ENCODE measurements around the gene CCDC85C. TPM values are rescaled to one million over a fixed set of nuclear protein-coding genes. Genes with fewer than 3 reads are reported as not detected.

The CCDC85C gene
- total and polyA plus RNA-seq, 2 donors = 4.6 to 7.9 TPM

DNA sequence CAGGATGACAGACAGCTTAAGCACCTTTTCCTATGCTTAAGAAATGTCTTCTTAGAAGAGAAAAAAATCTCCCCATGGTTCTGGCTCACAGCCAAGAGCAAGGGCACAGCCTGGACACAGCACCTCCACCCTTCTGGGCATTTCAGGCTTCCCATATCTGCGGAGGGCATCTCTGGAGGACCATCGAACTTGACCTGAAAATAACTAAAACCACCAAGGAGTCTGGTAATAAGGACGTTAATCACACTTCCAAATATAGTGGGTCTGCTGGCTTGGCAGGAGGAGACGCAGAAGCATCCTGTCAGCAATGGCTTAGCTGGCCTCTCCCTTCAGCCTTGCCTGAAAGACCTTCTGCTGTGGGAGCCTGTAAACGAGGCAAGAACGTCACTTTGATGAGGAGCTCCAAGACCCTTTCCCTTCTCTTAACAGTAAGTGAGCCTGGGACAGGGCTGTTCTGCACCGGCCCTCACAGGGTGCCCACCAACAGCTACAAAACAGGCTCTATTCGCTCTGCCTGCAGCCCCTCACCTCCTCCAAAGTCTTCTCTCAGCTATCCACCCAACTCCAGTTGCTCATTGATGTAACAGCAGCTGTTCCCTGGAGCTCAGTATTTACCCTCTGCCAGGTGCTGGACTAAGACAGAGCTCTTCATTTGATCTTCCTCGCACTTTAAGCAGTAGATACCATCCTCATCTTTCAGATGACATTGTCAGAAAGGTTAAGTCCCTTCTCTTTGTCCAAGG is 136.5 kb downstream of the CCDC85C start:
- Histone ChIP-seq H3K27ac (ENCODE audit: low read depth in 1 of 2, low read length in 1 of 2) (no peak overlapping the region), H3K4me3 (ENCODE audit: low read length in 2 of 2) (no peak overlapping the region), H3K9me3 (ENCODE audit: control insufficient read depth in 2 of 2, insufficient read depth in 1 of 2, low read length in 1 of 2) (no peaks in the 10 kb centered on the region), H3K36me3 (ENCODE audit: control insufficient read depth in 2 of 2, insufficient read depth in 2 of 2, low read length in 1 of 2) (peaks cover 16 to 25% of the 10 kb centered on the region in 2 donors), H3K27me3 (ENCODE audit: control insufficient read depth in 2 of 2, insufficient read depth in 1 of 2, low read length in 1 of 2) (no peaks in the 10 kb centered on the region), H3K4me1 (ENCODE audit: control insufficient read depth in 2 of 2, insufficient read depth in 2 of 2, low read length in 2 of 2) (peaks cover 0 to 4% of the 10 kb centered on the region in 2 donors)
- DNase-seq (ENCODE audit: low read depth in 6 of 9, low spot score in 9 of 9) = no peak
- WGBS = 92% methylated on average over 9 of the region's 9 CpGs

DNA sequence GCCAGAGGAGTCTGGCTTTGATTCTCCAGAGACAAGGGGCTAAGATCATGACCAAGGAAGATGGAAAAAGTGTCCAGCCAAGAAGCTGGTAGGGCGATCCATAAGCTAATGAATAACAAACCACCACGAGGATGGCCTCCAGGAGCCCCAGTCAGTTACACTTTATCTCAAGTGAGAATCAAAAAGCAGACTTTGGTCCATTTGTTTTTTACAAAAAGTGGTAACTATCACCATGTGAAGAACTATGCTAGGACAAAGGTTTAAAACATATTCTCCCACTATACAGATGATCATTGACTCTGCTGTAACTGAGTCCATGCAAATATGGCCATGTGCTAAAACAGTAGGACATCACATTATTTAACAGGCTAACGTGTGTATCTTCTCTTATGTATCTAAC is 137.2 kb downstream of the CCDC85C start:
- no peak overlapping the region for H3K4me3 ChIP-seq (ENCODE audit: low read length in 2 of 2)
- peaks cover 21 to 30% of the 10 kb centered on the region in 2 donors for H3K36me3 ChIP-seq (ENCODE audit: control insufficient read depth in 2 of 2, insufficient read depth in 2 of 2, low read length in 1 of 2)
- peaks cover 0 to 4% of the 10 kb centered on the region in 2 donors for H3K4me1 ChIP-seq (ENCODE audit: control insufficient read depth in 2 of 2, insufficient read depth in 2 of 2, low read length in 2 of 2)
- WGBS = 96% methylated on average over 3 of the region's 3 CpGs
- no peaks in the 10 kb centered on the region for H3K27me3 ChIP-seq (ENCODE audit: control insufficient read depth in 2 of 2, insufficient read depth in 1 of 2, low read length in 1 of 2)
- H3K27ac ChIP-seq (ENCODE audit: low read depth in 1 of 2, low read length in 1 of 2) = no peak overlapping the region
- H3K9me3 ChIP-seq (ENCODE audit: control insufficient read depth in 2 of 2, insufficient read depth in 1 of 2, low read length in 1 of 2) = no peaks in the 10 kb centered on the region
- no peak for DNase-seq (ENCODE audit: low read depth in 6 of 9, low spot score in 9 of 9)

DNA sequence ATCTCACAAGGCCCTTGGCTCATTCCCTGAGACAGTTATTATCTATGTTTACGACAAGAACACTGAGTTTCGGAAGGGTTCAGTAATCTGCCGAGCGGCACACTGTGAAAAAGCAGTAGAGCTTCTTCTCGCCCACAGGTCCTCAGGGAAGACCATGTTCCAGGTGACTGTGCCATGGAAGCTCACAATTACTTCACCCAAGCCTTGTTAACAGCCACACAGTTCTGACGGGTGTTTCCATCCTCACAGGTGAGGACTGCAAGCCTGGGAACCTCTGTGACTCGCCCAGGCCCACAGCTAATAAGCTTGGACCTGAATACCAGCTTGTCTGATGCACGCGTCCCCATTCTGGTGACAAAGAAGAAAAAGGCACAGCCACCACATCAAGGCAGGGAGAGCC is 138.7 kb downstream of the CCDC85C start:
- H3K4me1 ChIP-seq (ENCODE audit: control insufficient read depth in 2 of 2, insufficient read depth in 2 of 2, low read length in 2 of 2) = peaks cover 0 to 4% of the 10 kb centered on the region in 2 donors
- no peak overlapping the region for H3K27ac ChIP-seq (ENCODE audit: low read depth in 1 of 2, low read length in 1 of 2)
- 98% methylated on average over 9 of the region's 9 CpGs for WGBS
- no peaks in the 10 kb centered on the region for H3K27me3 ChIP-seq (ENCODE audit: control insufficient read depth in 2 of 2, insufficient read depth in 1 of 2, low read length in 1 of 2)
- H3K36me3 ChIP-seq (ENCODE audit: control insufficient read depth in 2 of 2, insufficient read depth in 2 of 2, low read length in 1 of 2) = peaks cover 28 to 40% of the 10 kb centered on the region in 2 donors
- DNase-seq (ENCODE audit: low read depth in 6 of 9, low spot score in 9 of 9) = no peak
- no peak overlapping the region for H3K4me3 ChIP-seq (ENCODE audit: low read length in 2 of 2)
- H3K9me3 ChIP-seq (ENCODE audit: control insufficient read depth in 2 of 2, insufficient read depth in 1 of 2, low read length in 1 of 2) = no peaks in the 10 kb centered on the region

DNA sequence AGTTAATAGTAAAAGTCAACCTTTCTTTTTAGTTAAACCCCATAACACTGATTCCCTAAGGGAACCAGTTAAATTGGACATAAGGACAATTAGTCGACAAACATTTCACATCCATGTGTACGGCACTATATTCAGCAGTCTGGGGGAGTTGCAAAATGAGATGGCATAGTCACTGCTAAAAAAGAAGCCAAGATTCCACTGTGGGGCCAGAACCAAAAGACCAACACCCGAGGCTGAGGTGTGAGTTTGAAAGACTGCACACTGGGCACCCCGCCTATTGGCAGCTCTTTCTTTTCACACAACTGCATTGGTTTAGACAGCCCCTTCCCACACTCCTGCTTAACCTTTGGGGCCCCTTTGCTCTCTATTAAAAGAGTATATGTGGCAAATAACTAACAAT is 140.0 kb downstream of the CCDC85C start:
- peaks cover 30 to 47% of the 10 kb centered on the region in 2 donors for H3K36me3 ChIP-seq (ENCODE audit: control insufficient read depth in 2 of 2, insufficient read depth in 2 of 2, low read length in 1 of 2)
- no peaks in the 10 kb centered on the region for H3K9me3 ChIP-seq (ENCODE audit: control insufficient read depth in 2 of 2, insufficient read depth in 1 of 2, low read length in 1 of 2)
- WGBS = 98% methylated on average over 4 of the region's 4 CpGs
- H3K27ac ChIP-seq (ENCODE audit: low read depth in 1 of 2, low read length in 1 of 2) = no peak overlapping the region
- no peak overlapping the region for H3K4me3 ChIP-seq (ENCODE audit: low read length in 2 of 2)
- no peaks in the 10 kb centered on the region for H3K27me3 ChIP-seq (ENCODE audit: control insufficient read depth in 2 of 2, insufficient read depth in 1 of 2, low read length in 1 of 2)
- H3K4me1 ChIP-seq (ENCODE audit: control insufficient read depth in 2 of 2, insufficient read depth in 2 of 2, low read length in 2 of 2) = peaks cover 0 to 4% of the 10 kb centered on the region in 2 donors
- DNase-seq (ENCODE audit: low read depth in 6 of 9, low spot score in 9 of 9) = no peak

DNA sequence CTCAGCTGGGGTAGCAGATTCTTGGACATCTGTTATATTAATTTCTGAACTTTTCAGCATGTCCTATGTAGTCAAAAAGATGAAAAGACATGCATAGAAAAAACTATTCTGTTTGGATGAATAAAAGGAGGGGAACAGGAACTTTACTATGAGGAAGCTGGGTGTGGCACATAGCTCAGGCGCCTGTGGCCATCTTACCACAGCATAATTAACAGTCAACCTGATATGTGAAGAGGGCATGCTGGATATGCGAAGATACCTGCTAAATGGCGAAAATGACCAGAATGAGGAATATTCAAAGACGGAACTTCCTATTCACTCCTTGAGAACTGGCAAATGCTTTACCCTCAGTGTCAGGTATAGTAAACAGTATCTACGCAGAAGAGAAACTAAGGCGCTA is 141.8 kb downstream of the CCDC85C start:
- peaks cover 37 to 58% of the 10 kb centered on the region in 2 donors for H3K36me3 ChIP-seq (ENCODE audit: control insufficient read depth in 2 of 2, insufficient read depth in 2 of 2, low read length in 1 of 2)

DNA sequence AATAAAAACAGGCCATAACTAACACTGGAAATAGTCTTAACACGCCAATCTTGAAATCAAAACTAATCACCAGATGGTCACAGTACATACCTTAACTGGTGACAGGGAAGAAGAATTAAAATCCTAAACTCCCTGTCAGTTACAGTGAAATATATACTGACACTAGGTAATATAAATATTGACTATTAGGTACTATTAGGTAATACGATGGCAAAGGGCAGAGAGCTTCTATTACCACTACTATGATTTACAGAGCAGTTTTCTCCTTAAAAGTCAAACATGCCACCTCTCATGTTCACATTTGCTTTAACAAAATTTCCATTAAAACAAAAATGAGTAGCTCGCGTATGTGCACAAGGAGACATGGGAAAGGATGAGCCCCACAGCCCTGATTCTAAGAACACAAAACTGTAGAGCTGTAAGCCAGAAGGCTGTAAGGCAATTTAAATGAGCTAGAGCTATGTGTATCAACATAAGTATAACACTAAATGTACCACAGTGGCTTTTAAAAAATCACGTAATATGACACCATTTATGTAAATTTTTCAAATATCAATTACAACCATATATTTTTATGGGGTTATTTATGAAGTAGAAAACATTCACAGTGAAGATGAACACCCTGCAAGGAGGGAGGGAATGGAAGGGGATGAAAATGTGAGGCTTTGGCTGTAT is 142.5 kb downstream of the CCDC85C start:
- WGBS = 98% methylated on average over 5 of the region's 5 CpGs
- Histone ChIP-seq H3K27ac (ENCODE audit: low read depth in 1 of 2, low read length in 1 of 2) (no peak overlapping the region), H3K9me3 (ENCODE audit: control insufficient read depth in 2 of 2, insufficient read depth in 1 of 2, low read length in 1 of 2) (no peaks in the 10 kb centered on the region), H3K27me3 (ENCODE audit: control insufficient read depth in 2 of 2, insufficient read depth in 1 of 2, low read length in 1 of 2) (no peaks in the 10 kb centered on the region), H3K4me3 (ENCODE audit: low read length in 2 of 2) (no peak overlapping the region), H3K36me3 (ENCODE audit: control insufficient read depth in 2 of 2, insufficient read depth in 2 of 2, low read length in 1 of 2) (peaks cover 37 to 63% of the 10 kb centered on the region in 2 donors), H3K4me1 (ENCODE audit: control insufficient read depth in 2 of 2, insufficient read depth in 2 of 2, low read length in 2 of 2) (no peaks in the 10 kb centered on the region)
- no peak for DNase-seq (ENCODE audit: low read depth in 6 of 9, low spot score in 9 of 9)

More for the DNA sequence above, 141.8 kb downstream of the CCDC85C start:
- H3K4me3 ChIP-seq (ENCODE audit: low read length in 2 of 2) = no peak overlapping the region
- H3K4me1 ChIP-seq (ENCODE audit: control insufficient read depth in 2 of 2, insufficient read depth in 2 of 2, low read length in 2 of 2) = no peaks in the 10 kb centered on the region
- no peak for DNase-seq (ENCODE audit: low read depth in 6 of 9, low spot score in 9 of 9)
- no peaks in the 10 kb centered on the region for H3K27me3 ChIP-seq (ENCODE audit: control insufficient read depth in 2 of 2, insufficient read depth in 1 of 2, low read length in 1 of 2)
- H3K27ac ChIP-seq (ENCODE audit: low read depth in 1 of 2, low read length in 1 of 2) = no peak overlapping the region
- 75% methylated on average over 6 of the region's 6 CpGs for whole genome bisulfite sequencing
- no peaks in the 10 kb centered on the region for H3K9me3 ChIP-seq (ENCODE audit: control insufficient read depth in 2 of 2, insufficient read depth in 1 of 2, low read length in 1 of 2)

DNA sequence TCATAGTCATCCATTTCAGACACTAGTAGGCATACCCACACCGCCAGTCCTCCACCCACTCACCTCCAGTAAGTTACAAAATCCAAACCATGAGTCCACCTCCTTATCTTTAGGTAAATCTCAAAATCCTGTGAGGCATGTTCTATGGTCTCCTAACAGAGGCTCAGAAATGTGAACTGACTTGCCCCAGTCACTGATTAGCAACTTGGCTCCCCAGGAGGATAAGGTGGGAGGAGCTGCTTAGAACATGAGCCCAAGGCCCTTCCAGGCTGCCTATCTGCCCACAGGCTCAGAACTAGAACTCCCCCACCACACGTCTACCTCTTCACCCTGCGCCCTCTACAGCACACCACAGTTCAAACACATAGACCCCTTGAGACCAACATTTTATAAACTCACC is 143.2 kb downstream of the CCDC85C start:
- no peak for DNase-seq (ENCODE audit: low read depth in 6 of 9, low spot score in 9 of 9)
- H3K27ac ChIP-seq (ENCODE audit: low read depth in 1 of 2, low read length in 1 of 2) = no peak overlapping the region
- 98% methylated on average over 3 of the region's 3 CpGs for WGBS
- H3K27me3 ChIP-seq (ENCODE audit: control insufficient read depth in 2 of 2, insufficient read depth in 1 of 2, low read length in 1 of 2) = no peaks in the 10 kb centered on the region
- no peak overlapping the region for H3K4me3 ChIP-seq (ENCODE audit: low read length in 2 of 2)
- H3K4me1 ChIP-seq (ENCODE audit: control insufficient read depth in 2 of 2, insufficient read depth in 2 of 2, low read length in 2 of 2) = no peaks in the 10 kb centered on the region
- H3K9me3 ChIP-seq (ENCODE audit: control insufficient read depth in 2 of 2, insufficient read depth in 1 of 2, low read length in 1 of 2) = no peaks in the 10 kb centered on the region
- peaks cover 37 to 67% of the 10 kb centered on the region in 2 donors for H3K36me3 ChIP-seq (ENCODE audit: control insufficient read depth in 2 of 2, insufficient read depth in 2 of 2, low read length in 1 of 2)

DNA sequence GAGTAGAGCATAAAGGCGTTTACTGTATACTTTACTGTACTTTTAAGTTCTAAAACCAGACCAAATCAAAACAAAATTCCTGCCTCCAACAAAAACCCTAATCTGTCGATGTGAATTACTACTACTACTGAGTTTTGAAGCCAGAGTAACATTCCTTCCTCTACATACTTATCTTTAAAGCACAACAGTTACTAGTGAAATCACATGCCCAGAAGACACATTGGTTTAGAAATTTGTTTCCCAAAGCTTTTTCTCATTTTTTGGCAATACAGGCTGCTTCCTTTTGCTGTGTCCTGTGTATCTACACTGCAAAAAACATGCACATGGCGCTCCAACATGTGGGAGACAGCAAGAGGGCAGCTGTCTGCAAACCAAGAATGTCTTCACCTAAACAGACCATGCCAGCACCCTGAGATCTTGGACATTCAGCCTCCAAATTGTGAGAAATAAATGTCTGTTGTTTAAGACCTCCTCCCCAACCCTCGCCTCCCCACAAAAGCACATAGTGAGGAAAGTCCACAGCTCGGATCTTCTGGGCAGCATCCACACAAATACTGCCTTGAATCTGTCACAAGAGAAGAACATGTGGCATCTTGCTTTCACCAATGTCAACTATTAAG is 144.4 kb downstream of the CCDC85C start:
- Histone ChIP-seq H3K4me3 (ENCODE audit: low read length in 2 of 2) (no peak overlapping the region), H3K36me3 (ENCODE audit: control insufficient read depth in 2 of 2, insufficient read depth in 2 of 2, low read length in 1 of 2) (peaks cover 30 to 67% of the 10 kb centered on the region in 2 donors), H3K27ac (ENCODE audit: low read depth in 1 of 2, low read length in 1 of 2) (no peak overlapping the region), H3K27me3 (ENCODE audit: control insufficient read depth in 2 of 2, insufficient read depth in 1 of 2, low read length in 1 of 2) (no peaks in the 10 kb centered on the region), H3K9me3 (ENCODE audit: control insufficient read depth in 2 of 2, insufficient read depth in 1 of 2, low read length in 1 of 2) (no peaks in the 10 kb centered on the region), H3K4me1 (ENCODE audit: control insufficient read depth in 2 of 2, insufficient read depth in 2 of 2, low read length in 2 of 2) (no peaks in the 10 kb centered on the region)
- WGBS = 98% methylated on average over 5 of the region's 5 CpGs
- DNase-seq (ENCODE audit: low read depth in 6 of 9, low spot score in 9 of 9) = no peak

DNA sequence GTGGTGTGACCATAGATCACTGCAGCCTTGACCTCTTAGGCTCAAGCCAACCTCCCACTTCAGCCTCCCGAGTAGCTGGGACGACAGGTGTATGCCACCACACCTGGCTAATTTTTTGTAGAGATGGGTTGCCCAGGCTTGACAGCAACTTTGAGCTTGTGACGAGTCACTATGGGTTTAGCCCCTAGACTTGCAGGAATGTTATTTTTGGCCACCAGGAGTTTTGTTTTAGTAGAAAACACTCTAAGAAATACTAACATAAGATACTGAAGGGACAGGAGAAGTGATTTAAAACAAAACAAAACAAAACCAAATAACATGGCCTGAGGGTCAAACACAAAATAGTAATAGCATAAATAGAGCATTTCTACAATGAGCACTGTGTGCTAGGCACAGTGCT is 149.8 kb downstream of the CCDC85C start:
- H3K27ac ChIP-seq (ENCODE audit: low read depth in 1 of 2, low read length in 1 of 2) = no peak overlapping the region
- H3K9me3 ChIP-seq (ENCODE audit: control insufficient read depth in 2 of 2, insufficient read depth in 1 of 2, low read length in 1 of 2) = no peaks in the 10 kb centered on the region
- no peak overlapping the region for H3K4me3 ChIP-seq (ENCODE audit: low read length in 2 of 2)
- H3K4me1 ChIP-seq (ENCODE audit: control insufficient read depth in 2 of 2, insufficient read depth in 2 of 2, low read length in 2 of 2) = no peaks in the 10 kb centered on the region
- H3K27me3 ChIP-seq (ENCODE audit: control insufficient read depth in 2 of 2, insufficient read depth in 1 of 2, low read length in 1 of 2) = no peaks in the 10 kb centered on the region
- WGBS = 82% methylated on average over 3 of the region's 3 CpGs
- H3K36me3 ChIP-seq (ENCODE audit: control insufficient read depth in 2 of 2, insufficient read depth in 2 of 2, low read length in 1 of 2) = peaks cover 11 to 51% of the 10 kb centered on the region in 2 donors
- DNase-seq (ENCODE audit: low read depth in 6 of 9, low spot score in 9 of 9) = no peak
